Neural cell (in vitro differentiated cells): ENCODE data around the gene POLR1E. TPM values are rescaled to one million over a fixed set of nuclear protein-coding genes. Genes with fewer than 3 reads are reported as not detected.
"Not testable (repeated sequence)": the region's sequence is repeated elsewhere in the genome, so short reads cannot be mapped to it uniquely, and the experiment has no call there.

Experiments
- H2AFZ ChIP-seq: fragments of 200-600, 300-800 bp; sonication (generic), shearing (Covaris generic); 2 replicates; pipeline ENCODE4 v1.6.0; 2014; ENCODE audit warnings: low read depth, mild to moderate bottlenecking, antibody characterized with exemption, low read length, moderate library complexity
- H3F3A ChIP-seq: fragments of 200-600 bp; shearing (Covaris generic); 2 replicates; pipeline ENCODE4 v1.6.1; 2016; ENCODE audit warnings: mild to moderate bottlenecking, moderate library complexity, mixed read lengths, antibody characterized with exemption, low read length; ENCODE audit not compliant: insufficient read depth, poor library complexity, severe bottlenecking
- H3K27ac ChIP-seq: fragments of 200-600, 300-800 bp; sonication (generic), shearing (Covaris generic); 2 replicates; pipeline ENCODE4 v1.5.1; 2014; ENCODE audit warnings: mild to moderate bottlenecking, low read length, moderate library complexity
- H3K27me3 ChIP-seq: fragments of 300-800, 200-600 bp; sonication (generic), shearing (Covaris generic); 2 replicates; pipeline ENCODE4 v1.6.0; 2014; ENCODE audit warnings: mild to moderate bottlenecking, low read depth, low read length, moderate library complexity; ENCODE audit not compliant: insufficient read depth
- H3K36me3 ChIP-seq: fragments of 300-800, 200-600 bp; sonication (generic), shearing (Covaris generic); 2 replicates; pipeline ENCODE4 v1.5.1; 2014; ENCODE audit warnings: mild to moderate bottlenecking, antibody characterized with exemption, low read length, moderate library complexity; ENCODE audit not compliant: insufficient read depth
- H3K4me2 ChIP-seq: fragments of 300-800, 200-600 bp; sonication (generic), shearing (Covaris generic); 2 replicates; pipeline ENCODE4 v1.6.0; 2014; ENCODE audit warnings: mild to moderate bottlenecking, low read length
- H3K4me3 ChIP-seq: fragments of 300-800, 200-600 bp; sonication (generic), shearing (Covaris generic); 2 replicates; pipeline ENCODE4 v1.5.1; 2014; ENCODE audit warnings: mild to moderate bottlenecking, low read length, moderate library complexity
- H3K79me2 ChIP-seq: fragments of 200-600 bp; shearing (Covaris generic); replicated peaks from 2 replicates; pipeline ENCODE4 v1.6.0; 2014; ENCODE audit warnings: mild to moderate bottlenecking, low read length, moderate library complexity; ENCODE audit not compliant: insufficient read depth
- H3K9ac ChIP-seq: fragments of 300-800, 200-600 bp; sonication (generic), shearing (Covaris generic); 2 replicates; pipeline ENCODE4 v1.6.1; 2016; ENCODE audit warnings: mild to moderate bottlenecking, low read length, mixed read lengths
- H3K9me2 ChIP-seq: fragments of 200-600 bp; shearing (Covaris generic); 2 replicates; pipeline ENCODE4 v1.6.1; 2016; ENCODE audit warnings: mild to moderate bottlenecking, low read length, mixed read lengths; ENCODE audit not compliant: insufficient read depth
- H3K9me3 ChIP-seq: fragments of 200-600, 300-800 bp; sonication (generic), shearing (Covaris generic); 2 replicates; pipeline ENCODE4 v1.6.1; 2016; ENCODE audit warnings: mild to moderate bottlenecking, mixed run types, low read length, moderate library complexity, mixed read lengths
- H4K20me1 ChIP-seq: fragments of 200-600 bp; shearing (Covaris generic); 2 replicates; pipeline ENCODE4 v1.6.1; 2016; ENCODE audit warnings: mild to moderate bottlenecking, mixed run types; ENCODE audit not compliant: insufficient read depth
- EP300 ChIP-seq: fragments of 450-650 bp; conservative IDR thresholded peaks from 2 replicates; pipeline ENCODE4 v1.6.1; 2014; ENCODE audit warnings: antibody characterized with exemption, mild to moderate bottlenecking, moderate library complexity; ENCODE audit not compliant: poor library complexity, severe bottlenecking
- EZH2 ChIP-seq: fragments of 200-600, 300-800 bp; shearing (Covaris generic), sonication (generic); IDR thresholded peaks from 2 replicates; pipeline ENCODE4 v1.6.1; 2014; ENCODE audit warnings: antibody characterized with exemption, low read length, borderline replicate concordance, mild to moderate bottlenecking; ENCODE audit not compliant: insufficient read depth, poor library complexity, severe bottlenecking
- MXI1 ChIP-seq: fragments of 450-650 bp; conservative IDR thresholded peaks from 2 replicates; pipeline ENCODE4 v1.6.1; 2014; ENCODE audit warnings: antibody characterized with exemption, mild to moderate bottlenecking; ENCODE audit not compliant: poor library complexity, severe bottlenecking
- POLR2AphosphoS5 ChIP-seq: IDR thresholded peaks from 2 replicates; pipeline ENCODE4 v1.6.1; 2012
- RAD21 ChIP-seq: fragments of 450-650 bp; conservative IDR thresholded peaks from 2 replicates; pipeline ENCODE4 v1.6.1; 2014; ENCODE audit warnings: antibody characterized with exemption, mild to moderate bottlenecking, moderate library complexity
- SMC3 ChIP-seq: fragments of 450-650 bp; conservative IDR thresholded peaks from 2 replicates; pipeline ENCODE4 v1.6.1; 2014; ENCODE audit warnings: antibody characterized with exemption, mild to moderate bottlenecking, moderate library complexity; ENCODE audit not compliant: poor library complexity
- TAF1 ChIP-seq: IDR thresholded peaks from 2 replicates; pipeline ENCODE4 v1.6.1; 2012; ENCODE audit warnings: low read depth
- polyA plus RNA-seq: library from polyadenylated mRNA; depleted of rRNA; stranded (reverse); fragments of >200 nt; gene quantifications from 2 replicates; pipeline ENCODE4 v1.2.3, GENCODE V29; 2014
- TF ChIP-seq, protein P1 (sequence below): fragments of 450-650 bp; IDR thresholded peaks from 2 replicates; pipeline ENCODE4 v1.5.1; 2014; ENCODE audit warnings: antibody characterized with exemption, mild to moderate bottlenecking, moderate library complexity; ENCODE audit not compliant: poor library complexity, severe bottlenecking
- TF ChIP-seq, protein P2 (sequence below): IDR thresholded peaks from 2 replicates; pipeline ENCODE4 v1.6.1; 2012; ENCODE audit warnings: borderline replicate concordance

The POLR1E gene
- polyA plus RNA-seq, 1 donor from 2014 or later = 19.1 TPM

DNA sequence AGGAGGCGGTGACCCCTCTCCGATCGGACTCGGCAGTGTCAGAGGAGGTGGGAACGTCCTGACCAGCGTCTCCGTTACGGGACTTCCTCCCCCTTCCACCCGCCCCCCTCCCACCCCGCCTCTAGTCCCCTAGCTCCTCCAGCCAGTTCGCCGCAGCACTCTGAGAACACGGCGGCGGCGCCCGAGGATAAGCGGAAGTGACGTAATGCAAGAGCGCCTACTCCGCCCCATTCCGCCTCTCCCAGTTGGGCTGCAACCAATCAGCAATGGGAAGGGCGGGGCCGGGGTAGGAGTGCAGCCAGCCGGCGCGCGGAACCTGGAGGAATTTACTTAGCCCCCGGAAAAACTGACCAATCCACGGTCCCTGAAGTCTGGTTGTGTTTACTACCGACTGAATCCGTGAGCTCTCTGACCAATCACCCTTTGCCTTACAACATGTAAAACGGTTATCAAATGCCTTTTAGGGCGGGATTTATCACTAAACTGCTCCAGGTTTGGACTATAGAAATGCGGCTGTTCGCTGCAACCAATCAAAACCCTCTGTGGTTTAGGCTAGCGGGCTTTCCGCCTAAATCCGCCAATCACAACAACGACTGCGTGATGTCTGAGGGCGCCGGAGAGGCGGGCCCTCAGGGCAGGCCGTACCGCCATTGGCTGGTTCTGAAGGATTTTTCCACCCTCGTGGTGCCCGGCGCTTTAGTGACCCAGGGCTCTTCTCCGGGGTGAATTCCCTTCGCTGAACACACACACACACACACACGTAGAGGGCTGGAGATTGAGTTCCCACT lies 20.3 kb upstream of the POLR1E start, which contains the start of gene ZBTB5:
ZBTB5 (minus strand) TSS at position 202 of the 788 bp plus-strand sequence. CDS start 22,899 bp downstream, outside the sequence.
- peaks cover 42% of the 10 kb centered on the region for H3K79me2 ChIP-seq
- H3K9me3 ChIP-seq = no peaks in the 10 kb centered on the region
- TF ChIP-seq EP300 (no peak), POLR2AphosphoS5 (peak; percentile 90), MXI1 (peak; percentile 78)
- H3K27me3 ChIP-seq = no peaks in the 10 kb centered on the region
- H2AFZ ChIP-seq = peak within 1 kb of the TSS; percentile 80
- no peaks in the 10 kb centered on the region for H3K9me2 ChIP-seq
- peak within 1 kb of the TSS; percentile 96 for H3K27ac ChIP-seq
- peaks cover 6% of the 10 kb centered on the region for H4K20me1 ChIP-seq
- no peaks in the 10 kb centered on the region for H3F3A ChIP-seq
- H3K4me2 ChIP-seq = peak within 1 kb of the TSS; percentile 100
- no peaks in the 10 kb centered on the region for H3K36me3 ChIP-seq
- peak within 1 kb of the TSS; percentile 93 for H3K9ac ChIP-seq
- H3K4me3 ChIP-seq = peak within 1 kb of the TSS; percentile 98

DNA sequence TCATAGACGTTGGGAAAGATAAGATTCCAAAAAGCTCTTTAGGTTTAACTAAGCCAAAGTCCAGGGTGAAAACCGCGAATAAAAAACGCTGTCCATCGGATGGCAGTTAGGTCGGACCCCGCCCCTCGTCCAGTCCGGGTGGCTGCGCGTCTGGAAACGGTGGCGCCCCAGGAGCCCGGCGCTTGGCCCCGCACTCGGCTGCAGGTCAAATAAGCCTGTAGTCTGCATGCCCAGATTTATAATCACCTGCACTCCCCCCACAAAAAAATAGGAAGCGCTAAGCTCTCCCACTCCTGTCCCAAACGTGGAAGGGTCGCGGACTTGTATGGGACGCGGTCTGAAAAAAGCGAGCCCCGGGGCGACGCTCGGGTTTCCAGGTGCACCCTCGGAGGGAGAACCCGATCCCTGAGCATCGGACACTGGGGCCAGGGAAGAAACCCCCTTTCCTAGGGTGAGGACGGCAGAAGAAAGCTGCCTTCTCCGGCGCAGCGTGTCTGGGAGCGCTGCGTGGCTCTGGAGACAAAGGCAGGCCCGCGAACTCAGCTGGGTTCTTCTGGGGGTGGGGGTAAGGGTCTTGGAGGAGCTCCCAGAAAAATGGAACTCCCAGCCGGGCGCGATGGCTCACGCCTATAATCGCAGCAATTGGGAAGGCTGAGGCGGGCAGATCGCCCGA lies 19.6 kb upstream of the POLR1E start:
- TF ChIP-seq SMC3 = peak; percentile 25
- TF ChIP-seq EP300 = peak; percentile 9
- TF ChIP-seq TAF1 = peak; percentile 81
- TF ChIP-seq, protein P1, sequence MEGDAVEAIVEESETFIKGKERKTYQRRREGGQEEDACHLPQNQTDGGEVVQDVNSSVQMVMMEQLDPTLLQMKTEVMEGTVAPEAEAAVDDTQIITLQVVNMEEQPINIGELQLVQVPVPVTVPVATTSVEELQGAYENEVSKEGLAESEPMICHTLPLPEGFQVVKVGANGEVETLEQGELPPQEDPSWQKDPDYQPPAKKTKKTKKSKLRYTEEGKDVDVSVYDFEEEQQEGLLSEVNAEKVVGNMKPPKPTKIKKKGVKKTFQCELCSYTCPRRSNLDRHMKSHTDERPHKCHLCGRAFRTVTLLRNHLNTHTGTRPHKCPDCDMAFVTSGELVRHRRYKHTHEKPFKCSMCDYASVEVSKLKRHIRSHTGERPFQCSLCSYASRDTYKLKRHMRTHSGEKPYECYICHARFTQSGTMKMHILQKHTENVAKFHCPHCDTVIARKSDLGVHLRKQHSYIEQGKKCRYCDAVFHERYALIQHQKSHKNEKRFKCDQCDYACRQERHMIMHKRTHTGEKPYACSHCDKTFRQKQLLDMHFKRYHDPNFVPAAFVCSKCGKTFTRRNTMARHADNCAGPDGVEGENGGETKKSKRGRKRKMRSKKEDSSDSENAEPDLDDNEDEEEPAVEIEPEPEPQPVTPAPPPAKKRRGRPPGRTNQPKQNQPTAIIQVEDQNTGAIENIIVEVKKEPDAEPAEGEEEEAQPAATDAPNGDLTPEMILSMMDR = no peak
- no peak for TF ChIP-seq RAD21
- TF ChIP-seq EZH2 = no peak
- TF ChIP-seq POLR2AphosphoS5 = peak; percentile 76
- peak; percentile 22 for TF ChIP-seq MXI1
- TF ChIP-seq, protein P2, sequence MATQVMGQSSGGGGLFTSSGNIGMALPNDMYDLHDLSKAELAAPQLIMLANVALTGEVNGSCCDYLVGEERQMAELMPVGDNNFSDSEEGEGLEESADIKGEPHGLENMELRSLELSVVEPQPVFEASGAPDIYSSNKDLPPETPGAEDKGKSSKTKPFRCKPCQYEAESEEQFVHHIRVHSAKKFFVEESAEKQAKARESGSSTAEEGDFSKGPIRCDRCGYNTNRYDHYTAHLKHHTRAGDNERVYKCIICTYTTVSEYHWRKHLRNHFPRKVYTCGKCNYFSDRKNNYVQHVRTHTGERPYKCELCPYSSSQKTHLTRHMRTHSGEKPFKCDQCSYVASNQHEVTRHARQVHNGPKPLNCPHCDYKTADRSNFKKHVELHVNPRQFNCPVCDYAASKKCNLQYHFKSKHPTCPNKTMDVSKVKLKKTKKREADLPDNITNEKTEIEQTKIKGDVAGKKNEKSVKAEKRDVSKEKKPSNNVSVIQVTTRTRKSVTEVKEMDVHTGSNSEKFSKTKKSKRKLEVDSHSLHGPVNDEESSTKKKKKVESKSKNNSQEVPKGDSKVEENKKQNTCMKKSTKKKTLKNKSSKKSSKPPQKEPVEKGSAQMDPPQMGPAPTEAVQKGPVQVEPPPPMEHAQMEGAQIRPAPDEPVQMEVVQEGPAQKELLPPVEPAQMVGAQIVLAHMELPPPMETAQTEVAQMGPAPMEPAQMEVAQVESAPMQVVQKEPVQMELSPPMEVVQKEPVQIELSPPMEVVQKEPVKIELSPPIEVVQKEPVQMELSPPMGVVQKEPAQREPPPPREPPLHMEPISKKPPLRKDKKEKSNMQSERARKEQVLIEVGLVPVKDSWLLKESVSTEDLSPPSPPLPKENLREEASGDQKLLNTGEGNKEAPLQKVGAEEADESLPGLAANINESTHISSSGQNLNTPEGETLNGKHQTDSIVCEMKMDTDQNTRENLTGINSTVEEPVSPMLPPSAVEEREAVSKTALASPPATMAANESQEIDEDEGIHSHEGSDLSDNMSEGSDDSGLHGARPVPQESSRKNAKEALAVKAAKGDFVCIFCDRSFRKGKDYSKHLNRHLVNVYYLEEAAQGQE = peak; percentile 47

DNA sequence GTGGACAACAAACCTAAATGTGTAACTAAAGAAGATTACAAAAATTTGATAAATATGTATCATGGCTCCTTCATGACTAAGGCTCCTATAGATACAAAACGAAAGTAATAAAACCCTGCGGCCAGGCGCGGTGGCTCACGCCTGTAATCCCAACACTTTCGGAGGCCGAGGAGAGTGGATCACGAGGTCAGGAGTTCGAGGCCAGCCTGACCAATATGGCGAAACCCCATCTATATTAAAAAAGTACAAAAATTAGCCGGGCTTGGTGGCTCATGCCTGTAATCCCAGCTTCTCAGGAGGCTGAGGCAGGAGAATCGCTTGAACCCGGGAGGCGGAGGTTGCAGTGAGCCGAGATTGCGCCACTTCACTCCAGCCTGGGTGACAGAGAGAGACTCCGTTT lies 18.2 kb upstream of the POLR1E start:
- not testable (repeated sequence) for H3K9me2 ChIP-seq, H3K4me3 ChIP-seq, H3K9me3 ChIP-seq, H3K27ac ChIP-seq, H3K36me3 ChIP-seq, H3K4me2 ChIP-seq, H3F3A ChIP-seq, H2AFZ ChIP-seq, H3K9ac ChIP-seq, H3K27me3 ChIP-seq, H4K20me1 ChIP-seq
- H3K79me2 ChIP-seq = peaks cover 22% of the 10 kb centered on the region

More for the DNA sequence above, 19.6 kb upstream of the POLR1E start:
- no peaks in the 10 kb centered on the region for H3K9me3 ChIP-seq
- H3K36me3 ChIP-seq = no peaks in the 10 kb centered on the region
- H4K20me1 ChIP-seq = peaks cover 6% of the 10 kb centered on the region
- H3K4me2 ChIP-seq = peak overlapping the region; percentile 75
- H3F3A ChIP-seq = no peaks in the 10 kb centered on the region
- no peaks in the 10 kb centered on the region for H3K9me2 ChIP-seq
- no peaks in the 10 kb centered on the region for H3K27me3 ChIP-seq
- H3K27ac ChIP-seq = peak overlapping the region; percentile 96
- peak overlapping the region; percentile 98 for H3K4me3 ChIP-seq
- H2AFZ ChIP-seq = peak overlapping the region; percentile 80
- H3K79me2 ChIP-seq = peaks cover 35% of the 10 kb centered on the region
- H3K9ac ChIP-seq = peak overlapping the region; percentile 93
